K562 (cell line): ENCODE data around the gene SRRT. TPM values are rescaled to one million over a fixed set of nuclear protein-coding genes. Genes with fewer than 3 reads are reported as not detected.

Experiments
- BRD9 ChIP-seq: fragments of 450-650 bp; IDR thresholded peaks from 2 replicates; pipeline ENCODE4 v1.6.1; 2018; ENCODE audit warnings: low read depth; ENCODE audit not compliant: partially characterized antibody
- CAMTA2 ChIP-seq: fragments of 250-450 bp; sonication (Bioruptor Pico); conservative IDR thresholded peaks from 2 replicates; pipeline ENCODE4 v1.5.1; 2022
- CBFA2T2 ChIP-seq: fragments of 450-650 bp; conservative IDR thresholded peaks from 2 replicates; pipeline ENCODE4 v1.6.1; 2017; ENCODE audit warnings: mild to moderate bottlenecking
- CBX5 ChIP-seq: IDR thresholded peaks from 2 replicates; pipeline ENCODE4 v1.6.1; 2014; ENCODE audit warnings: low read depth, borderline replicate concordance
- DMBX1 ChIP-seq: fragments of 250-450 bp; sonication (Bioruptor Pico); IDR thresholded peaks from 2 replicates; pipeline ENCODE4 v1.8.0; 2022; ENCODE audit warnings: inconsistent platforms, mild to moderate bottlenecking, moderate library complexity, borderline replicate concordance
- LEF1 ChIP-seq: fragments of 450-650 bp; IDR thresholded peaks from 2 replicates; pipeline ENCODE4 v1.6.1; 2016; ENCODE audit warnings: mild to moderate bottlenecking
- MECOM ChIP-seq: fragments of 250-450 bp; sonication (Bioruptor Pico); IDR thresholded peaks from 2 replicates; pipeline ENCODE4 v1.8.0; 2022; ENCODE audit warnings: inconsistent platforms
- MTF1 ChIP-seq: fragments of 250-450 bp; sonication (Bioruptor Pico); IDR thresholded peaks from 2 replicates; pipeline ENCODE4 v1.9.0; 2021; ENCODE audit warnings: moderate library complexity, mild to moderate bottlenecking, inconsistent platforms, borderline replicate concordance
- NUFIP1 ChIP-seq: fragments of 450-650 bp; IDR thresholded peaks from 2 replicates; pipeline ENCODE4 v1.6.1; 2018; ENCODE audit not compliant: partially characterized antibody
- OTX1 ChIP-seq: fragments of 450-650 bp; formaldehyde crosslinking; IDR thresholded peaks from 2 replicates; pipeline ENCODE4 v1.4.0; 2022; ENCODE audit warnings: mild to moderate bottlenecking
- PHTF2 ChIP-seq: fragments of 250-450 bp; sonication (Bioruptor Pico); IDR thresholded peaks from 2 replicates; pipeline ENCODE4 v1.5.0; 2021; ENCODE audit warnings: mild to moderate bottlenecking
- RBM14 ChIP-seq: fragments of 200-400 bp; formaldehyde crosslinking; IDR thresholded peaks from 2 replicates; pipeline ENCODE4 v1.6.1; 2018; ENCODE audit warnings: low read depth, mild to moderate bottlenecking, low read length, moderate library complexity, borderline replicate concordance; ENCODE audit not compliant: insufficient read depth
- SAP30 ChIP-seq: fragments of 200-600 bp; sonication (generic); IDR thresholded peaks from 2 replicates; pipeline ENCODE4 v1.6.1; 2012; ENCODE audit warnings: borderline replicate concordance, low read depth, mild to moderate bottlenecking, moderate library complexity, low read length, control low read depth, inconsistent platforms; ENCODE audit not compliant: insufficient read depth, poor library complexity, severe bottlenecking
- SMAD4 ChIP-seq: fragments of 250-450 bp; sonication (Bioruptor Pico); conservative IDR thresholded peaks from 2 replicates; pipeline ENCODE4 v1.8.0; 2021; ENCODE audit warnings: inconsistent platforms, mild to moderate bottlenecking, moderate library complexity
- TARDBP ChIP-seq: fragments of 450-650 bp; IDR thresholded peaks from 2 replicates; pipeline ENCODE4 v1.6.1; 2016
- TRIM28 ChIP-seq: fragments of 450-650 bp; IDR thresholded peaks from 2 replicates; pipeline ENCODE4 v1.6.1; 2017
- ZBTB11 ChIP-seq, 3 experiments: fragments of 200-800 bp in 1 of 3; fragments of 250-450 bp in 1 of 3; fragments of 450-650 bp in 1 of 3; sonication (Bioruptor Pico) in 1 of 3; sonication (Bioruptor generic) in 1 of 3; formaldehyde crosslinking in 1 of 3; IDR thresholded peaks; 2 replicates each; pipeline versions ENCODE4 v1.6.1 to v1.8.0; 2016 to 2022; ENCODE audit warnings: mild to moderate bottlenecking in 2 of 3, missing genetic modification characterization in 2 of 3, missing compliant biosample characterization in 1 of 3, moderate library complexity in 1 of 3
- ZKSCAN8 ChIP-seq: fragments of 200-800 bp; sonication (Bioruptor generic); IDR thresholded peaks from 2 replicates; pipeline ENCODE4 v1.6.1; 2016; ENCODE audit warnings: missing genetic modification characterization, missing compliant biosample characterization
- ZNF263 ChIP-seq: sonication (generic); formaldehyde crosslinking; IDR thresholded peaks from 2 replicates; pipeline ENCODE4 v1.8.0; 2022; ENCODE audit warnings: mild to moderate bottlenecking, missing genetic modification reagents, borderline replicate concordance
- ZNF778 ChIP-seq: fragments of 450-650 bp; formaldehyde crosslinking; IDR thresholded peaks from 2 replicates; pipeline ENCODE4 v1.4.0; 2020; ENCODE audit warnings: mild to moderate bottlenecking, moderate library complexity
- polyA plus RNA-seq, 8 experiments: library from polyadenylated mRNA; depleted of rRNA in 4 of 8; stranded (reverse) in 5 of 8; unstranded in 3 of 8; fragments of >200 nt; fragmentation: Nextera tagmentation in 2 of 8; fragmentation: Illumina TruSeq in 1 of 8; extraction: Ambion mirVana in 2 of 8; extraction: Trizol in 1 of 8; gene quantifications; 2 replicates each; pipeline versions ENCODE4 v1.2.1 to v1.2.3, GENCODE V29; 2011 to 2014; ENCODE audit warnings: inconsistent platforms in 1 of 8, missing spikeins in 1 of 8
- total RNA-seq, 7 experiments: library from RNA; depleted of rRNA in 6 of 7; stranded (reverse); fragments of >200 nt in 6 of 7; fragmentation: Illumina TruSeq in 2 of 7; extraction: Trizol in 2 of 7; gene quantifications; 2 replicates each; pipeline versions ENCODE4 v1.2.1 to v1.2.3, GENCODE V29; 2011 to 2021; ENCODE audit warnings: low replicate concordance in 1 of 7
- TF ChIP-seq, protein P1 (sequence below): sonication (generic); formaldehyde crosslinking; IDR thresholded peaks from 2 replicates; pipeline ENCODE4 v1.8.1; 2023; ENCODE audit warnings: mild to moderate bottlenecking, missing genetic modification reagents, moderate library complexity
- TF ChIP-seq, protein P2 (sequence below): fragments of 450-650 bp; IDR thresholded peaks from 2 replicates; pipeline ENCODE4 v1.6.1; 2017; ENCODE audit warnings: antibody characterized with exemption

The SRRT gene
- total and polyA plus RNA-seq, 9 of the 15 experiments (the other 6 are each of a cell fraction or from before 2014, with no cell fraction given): 10.3 to 263 (median 84.4) TPM

GRCh38 chr7:100867040-100867775 is 7.7 kb upstream of the SRRT start, which contains the start of gene TRIP6 (continued):
- TF ChIP-seq ZBTB11 (CRISPR knock-in tag; IDR thresholded peaks at IDR 0.05): no peak
- TF ChIP-seq SMAD4 (CRISPR knock-in tag): peak; percentile 80
- peak; percentile 12; the same call in 1 of the 2 replicates for TF ChIP-seq MECOM (CRISPR knock-in tag)
- TF ChIP-seq PHTF2 (CRISPR knock-in tag): no peak
- TF ChIP-seq ZNF778: no peak
- TF ChIP-seq, protein P1, sequence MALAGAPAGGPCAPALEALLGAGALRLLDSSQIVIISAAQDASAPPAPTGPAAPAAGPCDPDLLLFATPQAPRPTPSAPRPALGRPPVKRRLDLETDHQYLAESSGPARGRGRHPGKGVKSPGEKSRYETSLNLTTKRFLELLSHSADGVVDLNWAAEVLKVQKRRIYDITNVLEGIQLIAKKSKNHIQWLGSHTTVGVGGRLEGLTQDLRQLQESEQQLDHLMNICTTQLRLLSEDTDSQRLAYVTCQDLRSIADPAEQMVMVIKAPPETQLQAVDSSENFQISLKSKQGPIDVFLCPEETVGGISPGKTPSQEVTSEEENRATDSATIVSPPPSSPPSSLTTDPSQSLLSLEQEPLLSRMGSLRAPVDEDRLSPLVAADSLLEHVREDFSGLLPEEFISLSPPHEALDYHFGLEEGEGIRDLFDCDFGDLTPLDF (CRISPR knock-in tag): 0 out of 2 replicates have a peak, but pooled peaks have one; percentile 24
- peak; percentile 10; the same call in 1 of the 2 replicates for TF ChIP-seq ZNF263 (CRISPR knock-in tag)
- peak; percentile 30 for TF ChIP-seq SAP30
- peak; percentile 51; the same call in 1 of the 2 replicates for TF ChIP-seq TRIM28
- peak; percentile 87 for TF ChIP-seq CBFA2T2
- no peak for TF ChIP-seq RBM14
- peak; percentile 30 for TF ChIP-seq NUFIP1
- TF ChIP-seq BRD9: peak; percentile 64
- TF ChIP-seq CAMTA2 (CRISPR knock-in tag): no peak
- TF ChIP-seq DMBX1 (CRISPR knock-in tag): peak; percentile 67; the same call in 1 of the 2 replicates
- peak; percentile 9; the same call in 1 of the 2 replicates for TF ChIP-seq OTX1
- peak; percentile 35; the same call in 1 of the 2 replicates for TF ChIP-seq TARDBP
- TF ChIP-seq, protein P2, sequence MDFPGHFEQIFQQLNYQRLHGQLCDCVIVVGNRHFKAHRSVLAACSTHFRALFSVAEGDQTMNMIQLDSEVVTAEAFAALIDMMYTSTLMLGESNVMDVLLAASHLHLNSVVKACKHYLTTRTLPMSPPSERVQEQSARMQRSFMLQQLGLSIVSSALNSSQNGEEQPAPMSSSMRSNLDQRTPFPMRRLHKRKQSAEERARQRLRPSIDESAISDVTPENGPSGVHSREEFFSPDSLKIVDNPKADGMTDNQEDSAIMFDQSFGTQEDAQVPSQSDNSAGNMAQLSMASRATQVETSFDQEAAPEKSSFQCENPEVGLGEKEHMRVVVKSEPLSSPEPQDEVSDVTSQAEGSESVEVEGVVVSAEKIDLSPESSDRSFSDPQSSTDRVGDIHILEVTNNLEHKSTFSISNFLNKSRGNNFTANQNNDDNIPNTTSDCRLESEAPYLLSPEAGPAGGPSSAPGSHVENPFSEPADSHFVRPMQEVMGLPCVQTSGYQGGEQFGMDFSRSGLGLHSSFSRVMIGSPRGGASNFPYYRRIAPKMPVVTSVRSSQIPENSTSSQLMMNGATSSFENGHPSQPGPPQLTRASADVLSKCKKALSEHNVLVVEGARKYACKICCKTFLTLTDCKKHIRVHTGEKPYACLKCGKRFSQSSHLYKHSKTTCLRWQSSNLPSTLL: peak; percentile 59; the same call in 1 of the 2 replicates
- TF ChIP-seq ZKSCAN8 (CRISPR knock-in tag): no peak
- TF ChIP-seq CBX5: no peak
- TF ChIP-seq MTF1 (CRISPR knock-in tag): no peak
- TF ChIP-seq LEF1: peak; percentile 77
